Measurements from ENCODE around the gene GJB1.

DNA sequence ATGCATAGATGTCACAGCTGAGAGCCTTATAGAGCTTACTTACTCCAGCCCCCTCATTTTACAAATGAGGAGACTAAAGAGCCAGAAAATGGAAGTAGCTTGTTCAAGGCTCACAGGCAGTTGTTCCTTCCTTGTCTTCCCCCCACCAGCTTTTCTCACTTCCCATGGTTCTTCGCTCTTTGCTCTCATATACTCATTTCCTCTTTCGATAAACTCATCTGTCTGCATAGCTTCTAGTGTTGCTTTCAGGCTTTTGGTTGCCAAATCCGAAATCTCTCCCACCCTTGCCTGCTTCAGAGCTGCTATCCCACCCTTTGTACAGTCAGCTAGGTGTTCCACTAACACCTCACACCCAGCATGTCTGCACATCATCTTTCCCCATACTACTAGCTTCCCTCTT lies 25.0 kb upstream of the GJB1 start:
- no peak for TF ChIP-seq CTCF (IDR thresholded peaks at IDR 0.05)
- no peak for TF ChIP-seq POLR2A (IDR thresholded peaks at IDR 0.05)

All from heart left ventricle (tissue), 13 donors.